Caco-2 (cell line): ENCODE data around the gene SLC16A1. TPM values are rescaled to one million over a fixed set of nuclear protein-coding genes. Genes with fewer than 3 reads are reported as not detected.

ENCODE experiments used
- BruUV-seq: library from RNA; stranded (reverse); fragments of 400-500 nt; replicated peaks from 2 replicates; lab custom pipeline; 2021; lab: Mats Ljungman, UMichigan
- CTCF ChIA-PET: fragments of 300-600 bp; sonication (Branson Sonifier 250); formaldehyde crosslinking; loops from one replicate; lab custom pipeline; 2022; ENCODE audit warnings: antibody characterized with exemption; lab: Charles Lee
- POLR2A ChIA-PET: fragments of 300-600 bp; sonication (Branson Sonifier 250); formaldehyde crosslinking; loops from one replicate; lab custom pipeline; 2022; ENCODE audit warnings: antibody characterized with exemption; lab: Charles Lee
- DNase-seq, 2 experiments: peaks; one replicate each; pipeline versions ENCODE4 v3.0.0 to v3.0.0-alpha.2; 2020 to 2022
- H3K27me3 ChIP-seq: replicated peaks from 2 replicates; pipeline ENCODE4 v1.6.0; 2011; ENCODE audit warnings: low read length; ENCODE audit not compliant: control insufficient read depth, insufficient read depth
- H3K36me3 ChIP-seq: 2 replicates; pipeline ENCODE4 v1.5.1; 2011; ENCODE audit warnings: low read length; ENCODE audit not compliant: control insufficient read depth, insufficient read depth
- H3K4me1 ChIP-seq: fragments of 250-450 bp; sonication (Bioruptor Pico); 2 replicates; pipeline ENCODE4 v1.5.1; 2020; ENCODE audit warnings: mild to moderate bottlenecking
- H3K4me3 ChIP-seq: 2 replicates; pipeline ENCODE4 v1.5.1; 2011; ENCODE audit warnings: low read depth, mild to moderate bottlenecking, control low read depth, low read length
- H3K9me3 ChIP-seq: fragments of 250-450 bp; sonication (Bioruptor Pico); 2 replicates; pipeline ENCODE4 v1.5.1; 2020; ENCODE audit warnings: mild to moderate bottlenecking, moderate library complexity
- H3K27ac Mint-ChIP-seq: one replicate; pipeline ENCODE4 v1.8.0; 2022; ENCODE audit warnings: mixed read lengths; ENCODE audit not compliant: unreplicated experiment
- H3K27me3 Mint-ChIP-seq: one replicate; pipeline ENCODE4 v1.8.0; 2022; ENCODE audit warnings: mixed read lengths; ENCODE audit not compliant: insufficient read depth, unreplicated experiment
- H3K36me3 Mint-ChIP-seq: one replicate; pipeline ENCODE4 v1.8.0; 2022; ENCODE audit warnings: mild to moderate bottlenecking, mixed read lengths; ENCODE audit not compliant: insufficient read depth, unreplicated experiment
- H3K4me1 Mint-ChIP-seq: one replicate; pipeline ENCODE4 v1.8.0; 2022; ENCODE audit warnings: low read depth, mixed read lengths; ENCODE audit not compliant: unreplicated experiment
- H3K4me3 Mint-ChIP-seq: one replicate; pipeline ENCODE4 v1.8.0; 2022; ENCODE audit warnings: mild to moderate bottlenecking, moderate library complexity, mixed read lengths; ENCODE audit not compliant: unreplicated experiment
- H3K9me3 Mint-ChIP-seq: one replicate; pipeline ENCODE4 v1.8.0; 2022; ENCODE audit warnings: mixed read lengths; ENCODE audit not compliant: unreplicated experiment
- CTCF ChIP-seq, 2 experiments: fragments of 200-600 bp in 1 of 2; IDR thresholded peaks; 1 replicate in 1 of 2; 2 replicates in 1 of 2; pipeline versions ENCODE4 v1.5.1 to v1.8.0; 2011 to 2022; ENCODE audit warnings: antibody characterized with exemption in 1 of 2, control low read depth in 1 of 2, inconsistent platforms in 1 of 2, low read depth in 1 of 2, low read length in 1 of 2, mild to moderate bottlenecking in 1 of 2, moderate library complexity in 1 of 2; ENCODE audit not compliant: insufficient read depth in 1 of 2, severe bottlenecking in 1 of 2, unreplicated experiment in 1 of 2
- intact Hi-C: fragments of 100-400 bp; cut with micrococcal nuclease; formaldehyde crosslinking; loops from one replicate; pipeline ENCODE4 v1.10.0; 2022; ENCODE audit not compliant: unreplicated experiment
- total RNA-seq: library from RNA; stranded (reverse); gene quantifications from 2 replicates; pipeline ENCODE4 v1.2.3, GENCODE V29; 2022

The SLC16A1 gene
- total RNA-seq, 1 experiment from 2014 or later, result 107 TPM

GRCh38 chr1:112985123-112985522 is 29.1 kb upstream of the SLC16A1 start:
- ChIA-PET POLR2A (no interaction called here), CTCF (no interaction called here)
- BruUV-seq, result no TSS peak

GRCh38 chr1:112983537-112984131 is 27.6 kb upstream of the SLC16A1 start:
- DNase-seq, result no peak
- BruUV-seq, result no TSS peak
- Histone ChIP-seq H3K4me1 (no peaks in the 10 kb centered on the region), H3K27me3 (no peaks in the 10 kb centered on the region), H3K9me3 (no peaks in the 10 kb centered on the region), H3K36me3 (no peaks in the 10 kb centered on the region), H3K4me3 (no peak overlapping the region)
- H3K4me1 Mint-ChIP-seq, result peaks cover 11% of the 10 kb centered on the region
- H3K27ac Mint-ChIP-seq, result no peak overlapping the region
- H3K36me3 Mint-ChIP-seq, result no peaks in the 10 kb centered on the region
- ChIA-PET POLR2A (interaction anchor here (0.6 kb wide), 1 partner anchor 315 kb away, joined by 3 read pairs; no protein-coding TSS in a partner anchor), CTCF (interaction anchor here (0.8 kb wide), 1 partner anchor 59 kb away, joined by 3 read pairs; no protein-coding TSS in a partner anchor)
- H3K9me3 Mint-ChIP-seq, result no peaks in the 10 kb centered on the region
- H3K27me3 Mint-ChIP-seq, result no peaks in the 10 kb centered on the region
- H3K4me3 Mint-ChIP-seq, result no peak overlapping the region
- intact Hi-C loops, result no loop called here
- no peak for TF ChIP-seq CTCF (IDR thresholded peaks at IDR 0.05; ENCODE audit: insufficient read depth in 1 of 2, low read depth in 1 of 2, low read length in 1 of 2, severe bottlenecking in 1 of 2, unreplicated experiment in 1 of 2)

More at GRCh38 chr1:112985123-112985522, 29.1 kb upstream of the SLC16A1 start:
- Histone ChIP-seq H3K4me1 (no peaks in the 10 kb centered on the region), H3K27me3 (no peaks in the 10 kb centered on the region), H3K9me3 (no peaks in the 10 kb centered on the region), H3K4me3 (no peak overlapping the region), H3K36me3 (no peaks in the 10 kb centered on the region)
- H3K27ac Mint-ChIP-seq, result no peak overlapping the region
- H3K36me3 Mint-ChIP-seq, result no peaks in the 10 kb centered on the region
- H3K9me3 Mint-ChIP-seq, result no peaks in the 10 kb centered on the region
- no peak for TF ChIP-seq CTCF (IDR thresholded peaks at IDR 0.05; ENCODE audit: insufficient read depth in 1 of 2, low read depth in 1 of 2, low read length in 1 of 2, severe bottlenecking in 1 of 2, unreplicated experiment in 1 of 2)
- no peak for DNase-seq
- peaks cover 11% of the 10 kb centered on the region for H3K4me1 Mint-ChIP-seq
- no peaks in the 10 kb centered on the region for H3K27me3 Mint-ChIP-seq
- intact Hi-C loops, result no loop called here
- no peak overlapping the region for H3K4me3 Mint-ChIP-seq

GRCh38 chr1:112982853-112983536 is 27.0 kb upstream of the SLC16A1 start:
- Histone ChIP-seq H3K4me3 (no peak overlapping the region), H3K9me3 (no peaks in the 10 kb centered on the region), H3K4me1 (no peaks in the 10 kb centered on the region), H3K36me3 (no peaks in the 10 kb centered on the region), H3K27me3 (no peaks in the 10 kb centered on the region)
- CTCF ChIA-PET, result interaction anchor here (0.8 kb wide), 1 partner anchor 59 kb away, joined by 3 read pairs; no protein-coding TSS in a partner anchor
- intact Hi-C loops, result no loop called here
- Mint-ChIP-seq H3K27ac (peak overlapping the region; percentile 84), H3K9me3 (no peaks in the 10 kb centered on the region), H3K27me3 (no peaks in the 10 kb centered on the region), H3K4me3 (no peak overlapping the region), H3K36me3 (no peaks in the 10 kb centered on the region), H3K4me1 (peaks cover 11% of the 10 kb centered on the region)
- POLR2A ChIA-PET, result interaction anchor here (0.6 kb wide), 1 partner anchor 314 kb away, joined by 3 read pairs; no protein-coding TSS in a partner anchor
- DNase-seq, result no peak
- BruUV-seq, result no TSS peak
- no peak for TF ChIP-seq CTCF (IDR thresholded peaks at IDR 0.05; ENCODE audit: insufficient read depth in 1 of 2, low read depth in 1 of 2, low read length in 1 of 2, severe bottlenecking in 1 of 2, unreplicated experiment in 1 of 2)
